Measurements from ENCODE around the gene PRKAG2. TPM values are rescaled to one million over a fixed set of nuclear protein-coding genes. Genes with fewer than 3 reads are reported as not detected.
A peak's percentile ranks its signal among the peaks of the same experiment; 100 is the strongest.

The PRKAG2 gene
- total RNA-seq, 1 experiment from 2014 or later: 22.1 TPM

- DNase-seq (ENCODE audit: extremely low read depth, low read depth): no peak
These were observed 141.6 kb downstream of the PRKAG2 start for GRCh38 chr7:151735186-151735850.

- DNase-seq (ENCODE audit: extremely low read depth, low read depth): no peak
These were observed 143.9 kb downstream of the PRKAG2 start for GRCh38 chr7:151732834-151733592.

- no peak for DNase-seq (ENCODE audit: extremely low read depth, low read depth)
These were observed 144.6 kb downstream of the PRKAG2 start for GRCh38 chr7:151732292-151732691.

- DNase-seq (ENCODE audit: extremely low read depth, low read depth): no peak
These were observed 145.9 kb downstream of the PRKAG2 start for GRCh38 chr7:151731022-151731441.

- no peak for DNase-seq (ENCODE audit: extremely low read depth, low read depth)
These were observed 146.3 kb downstream of the PRKAG2 start for GRCh38 chr7:151730591-151730990.

GRCh38 chr7:151729521-151729921 lies 147.4 kb downstream of the PRKAG2 start:
- no peak for DNase-seq (ENCODE audit: extremely low read depth, low read depth)

GRCh38 chr7:151728746-151729145 lies 148.2 kb downstream of the PRKAG2 start:
- no peak for DNase-seq (ENCODE audit: extremely low read depth, low read depth)

GRCh38 chr7:151728286-151728660 lies 148.6 kb downstream of the PRKAG2 start:
- no peak for DNase-seq (ENCODE audit: extremely low read depth, low read depth)

- DNase-seq (ENCODE audit: extremely low read depth, low read depth): peak; percentile 87
These were observed 149.2 kb downstream of the PRKAG2 start for GRCh38 chr7:151727579-151728285.

- no peak for DNase-seq (ENCODE audit: extremely low read depth, low read depth)
These were observed 150.0 kb downstream of the PRKAG2 start for GRCh38 chr7:151726652-151727578.

- DNase-seq (ENCODE audit: extremely low read depth, low read depth): no peak
These were observed 150.9 kb downstream of the PRKAG2 start for GRCh38 chr7:151725844-151726651.

- no peak for DNase-seq (ENCODE audit: extremely low read depth, low read depth)
These were observed 151.9 kb downstream of the PRKAG2 start for GRCh38 chr7:151724920-151725584.

GRCh38 chr7:151724250-151724915 lies 152.5 kb downstream of the PRKAG2 start:
- DNase-seq (ENCODE audit: extremely low read depth, low read depth): no peak

- no peak for DNase-seq (ENCODE audit: extremely low read depth, low read depth)
These were observed 153.6 kb downstream of the PRKAG2 start for GRCh38 chr7:151723321-151723720.

GRCh38 chr7:151722533-151722932 lies 154.4 kb downstream of the PRKAG2 start:
- DNase-seq (ENCODE audit: extremely low read depth, low read depth): no peak

- no peak for DNase-seq (ENCODE audit: extremely low read depth, low read depth)
These were observed 155.2 kb downstream of the PRKAG2 start for GRCh38 chr7:151721694-151722093.

- no peak for DNase-seq (ENCODE audit: extremely low read depth, low read depth)
These were observed 155.7 kb downstream of the PRKAG2 start for GRCh38 chr7:151721236-151721635.

GRCh38 chr7:151720280-151720679 lies 156.6 kb downstream of the PRKAG2 start:
- no peak for DNase-seq (ENCODE audit: extremely low read depth, low read depth)

GRCh38 chr7:151719897-151720242 lies 157.0 kb downstream of the PRKAG2 start:
- no peak for DNase-seq (ENCODE audit: extremely low read depth, low read depth)
